Ramos (cell line): ENCODE results near the gene JAZF1.

Experiments used
- in situ Hi-C: fragments of 300-500 bp; cut with MboI; formaldehyde crosslinking; loops from one replicate; pipeline ENCODE4 v1.14.3; 2022; ENCODE audit warnings: low sequenced_read_pairs; ENCODE audit not compliant: unreplicated experiment

JAZF1 gene

GRCh38 chr7:28144266-28144665 is 36.3 kb downstream of the JAZF1 start:
- in situ Hi-C loops: no loop called here

DNA sequence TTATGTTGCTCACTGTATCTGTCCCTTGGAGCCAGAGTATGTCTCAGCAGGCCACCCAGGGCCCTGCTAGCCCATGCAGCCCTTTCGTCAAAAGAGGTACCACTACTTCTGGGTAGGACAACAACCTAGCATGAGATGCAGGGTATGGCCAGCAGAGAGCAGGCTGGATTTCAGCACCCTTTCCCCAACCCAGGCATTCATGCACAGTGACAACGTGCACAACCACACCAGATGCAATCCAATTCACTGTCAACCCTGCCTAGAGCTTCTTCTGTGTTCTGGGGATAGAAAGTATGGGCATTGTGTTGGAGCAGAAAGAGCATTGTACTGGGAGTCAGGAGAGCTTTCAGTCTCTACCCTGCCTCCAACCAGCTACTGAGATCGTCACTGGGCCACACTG is 37.9 kb downstream of the JAZF1 start:
- in situ Hi-C loops: no loop called here

GRCh38 chr7:28140979-28141378 is 39.6 kb downstream of the JAZF1 start:
- in situ Hi-C loops: no loop called here

GRCh38 chr7:28138837-28139236 is 41.8 kb downstream of the JAZF1 start:
- in situ Hi-C loops: no loop called here

DNA sequence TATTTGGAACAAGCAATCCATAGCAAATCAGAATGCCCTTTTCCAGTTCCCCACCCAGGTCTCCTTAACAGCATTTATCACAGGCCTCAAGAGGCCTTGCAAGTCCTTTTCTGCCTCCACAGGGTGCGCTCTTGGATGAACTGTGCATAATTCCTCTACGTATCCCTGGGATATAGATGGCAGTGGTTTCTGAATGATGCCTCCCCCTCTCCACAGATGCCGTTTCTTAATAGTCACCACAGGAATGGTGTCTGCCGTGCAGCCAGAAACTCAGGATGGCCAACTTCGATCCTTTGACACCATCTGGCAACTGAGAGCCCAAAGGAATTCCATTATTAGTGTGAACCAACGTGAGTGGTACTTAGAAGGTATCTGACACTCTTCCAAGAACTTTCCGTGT is 43.1 kb downstream of the JAZF1 start:
- in situ Hi-C loops: no loop called here

DNA sequence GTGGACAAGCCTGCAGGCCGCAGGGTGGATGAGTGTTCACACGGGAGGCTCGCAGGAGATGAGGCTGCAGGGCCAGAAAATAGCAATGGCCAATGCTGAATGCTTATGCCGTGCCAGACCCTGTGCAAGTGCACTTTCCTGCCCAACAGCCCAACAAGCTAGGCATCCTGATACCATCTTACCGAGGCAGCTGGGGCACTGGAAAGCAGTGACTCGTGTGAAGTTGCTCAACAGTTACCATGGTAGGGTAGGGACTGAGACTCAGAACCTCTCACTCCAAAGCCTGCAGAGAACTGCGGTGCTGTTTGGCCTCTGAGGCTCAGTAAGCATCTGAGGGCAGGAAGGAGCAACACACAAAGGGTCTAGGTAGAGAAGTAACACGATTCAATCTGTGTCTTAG is 43.7 kb downstream of the JAZF1 start:
- in situ Hi-C loops: no loop called here

- in situ Hi-C loops: no loop called here
These were observed 44.2 kb downstream of the JAZF1 start for GRCh38 chr7:28136420-28136819.

DNA sequence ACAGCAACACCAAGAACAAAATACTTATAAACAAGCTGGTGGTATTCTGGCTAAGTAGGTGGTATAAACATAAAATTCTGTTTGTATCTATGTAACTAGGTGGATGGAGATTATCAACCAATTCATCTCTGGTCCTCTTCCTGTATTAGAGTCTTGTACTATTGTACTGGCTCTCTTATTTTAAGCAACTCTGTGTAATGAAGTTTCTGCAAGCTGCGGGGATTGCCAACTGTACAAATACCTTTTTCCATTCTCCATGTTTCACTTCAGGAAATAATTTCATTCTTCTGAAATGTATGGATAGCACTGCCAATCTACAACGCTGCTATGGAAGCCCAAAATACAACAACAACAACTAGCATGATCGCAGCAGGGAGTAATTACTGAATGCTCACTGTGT is 44.8 kb downstream of the JAZF1 start:
- in situ Hi-C loops: no loop called here

DNA sequence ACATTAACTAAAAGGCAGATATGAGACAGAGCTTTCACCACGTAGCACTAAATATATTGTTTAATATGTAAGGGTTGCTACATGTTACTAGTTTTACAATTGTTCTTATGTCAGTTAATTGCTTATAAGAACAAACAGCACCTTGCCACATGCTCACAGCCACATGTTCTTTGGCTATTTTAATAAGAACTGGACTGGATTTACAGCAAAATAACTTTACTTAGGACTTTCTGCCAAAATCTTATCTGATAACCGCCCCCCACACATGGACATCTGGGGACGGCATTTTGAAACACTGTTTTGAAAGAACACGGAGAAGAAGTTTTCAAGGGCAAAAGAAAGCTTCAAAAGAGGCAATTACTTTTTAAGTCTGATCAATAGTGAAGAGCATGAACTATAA is 45.3 kb downstream of the JAZF1 start:
- in situ Hi-C loops: no loop called here

DNA sequence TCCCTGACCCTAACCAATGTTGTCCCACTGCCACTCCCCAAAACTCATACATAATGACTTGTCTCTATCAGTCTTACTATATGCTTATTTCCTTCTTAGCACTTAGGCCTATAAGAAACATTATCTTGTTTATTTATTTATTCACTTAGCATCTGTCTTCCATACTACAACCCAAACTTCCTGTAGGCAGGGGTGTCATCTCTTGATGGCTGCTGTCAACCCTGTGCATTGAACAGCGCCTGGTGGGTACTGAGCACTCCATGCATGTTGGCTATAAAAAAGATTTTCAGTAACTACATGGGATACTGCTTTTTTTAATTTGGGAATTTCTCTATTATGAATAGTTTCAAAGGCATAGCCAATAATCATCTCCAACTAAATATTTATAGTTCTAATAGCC is 46.7 kb downstream of the JAZF1 start:
- in situ Hi-C loops: no loop called here

- in situ Hi-C loops: no loop called here
These were observed 47.4 kb downstream of the JAZF1 start for GRCh38 chr7:28132959-28133870.

- in situ Hi-C loops: no loop called here
These were observed 50.3 kb downstream of the JAZF1 start for GRCh38 chr7:28130277-28130676.

- in situ Hi-C loops: no loop called here
These were observed 52.0 kb downstream of the JAZF1 start for GRCh38 chr7:28128608-28129007.

DNA sequence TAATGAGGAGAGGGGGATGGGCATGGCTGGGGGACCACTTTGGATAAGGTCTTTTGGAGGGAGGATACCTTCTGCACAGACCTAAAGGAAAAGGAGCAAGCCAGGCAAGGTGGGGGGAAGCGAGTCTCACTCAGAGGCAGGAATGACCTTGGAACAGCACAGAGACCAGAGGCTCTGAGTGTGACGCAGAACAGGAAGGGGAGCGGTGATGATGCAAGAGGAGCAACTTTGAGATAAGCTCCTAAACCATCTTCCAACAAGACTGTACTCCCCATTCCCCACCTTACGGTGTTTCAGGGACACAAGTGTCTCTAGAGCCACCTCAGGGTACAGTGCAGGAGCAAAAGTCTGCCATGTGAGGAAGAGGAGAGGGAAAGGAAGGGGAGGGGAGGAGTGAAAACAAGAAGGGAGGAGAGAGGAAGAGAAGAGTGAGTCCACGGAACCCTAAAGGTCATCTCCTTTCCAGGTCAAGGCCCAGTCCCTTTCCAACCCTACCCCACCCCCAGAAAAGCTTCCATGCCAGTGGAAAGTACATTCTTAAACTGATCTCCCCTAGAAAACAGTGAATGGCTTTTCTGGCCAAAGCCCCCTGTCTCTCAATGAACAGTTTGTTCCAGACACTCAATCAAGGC is 54.1 kb downstream of the JAZF1 start:
- in situ Hi-C loops: no loop called here

GRCh38 chr7:28125431-28126409 is 54.9 kb downstream of the JAZF1 start:
- in situ Hi-C loops: no loop called here

GRCh38 chr7:28124413-28124812 is 56.2 kb downstream of the JAZF1 start:
- in situ Hi-C loops: no loop called here

GRCh38 chr7:28123752-28124151 is 56.8 kb downstream of the JAZF1 start:
- in situ Hi-C loops: no loop called here

DNA sequence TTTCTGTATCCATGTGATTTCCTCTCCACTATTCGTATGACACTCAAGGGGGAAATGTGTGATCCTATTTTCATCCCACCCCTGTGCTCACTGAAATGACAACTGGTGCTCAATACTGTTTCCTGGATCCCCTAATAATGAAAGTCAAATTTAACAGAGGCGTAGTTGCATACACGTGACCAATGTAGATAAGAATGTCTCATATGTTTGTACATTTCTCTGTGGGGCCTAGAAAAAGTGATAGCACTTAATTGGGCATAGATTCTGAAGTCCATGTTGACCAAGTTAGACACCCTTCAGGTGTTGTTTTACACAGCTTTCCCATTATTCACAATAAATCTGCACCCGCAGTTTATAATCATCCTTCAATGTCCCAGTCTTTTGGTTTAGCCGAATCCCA is 59.1 kb downstream of the JAZF1 start:
- in situ Hi-C loops: no loop called here

DNA sequence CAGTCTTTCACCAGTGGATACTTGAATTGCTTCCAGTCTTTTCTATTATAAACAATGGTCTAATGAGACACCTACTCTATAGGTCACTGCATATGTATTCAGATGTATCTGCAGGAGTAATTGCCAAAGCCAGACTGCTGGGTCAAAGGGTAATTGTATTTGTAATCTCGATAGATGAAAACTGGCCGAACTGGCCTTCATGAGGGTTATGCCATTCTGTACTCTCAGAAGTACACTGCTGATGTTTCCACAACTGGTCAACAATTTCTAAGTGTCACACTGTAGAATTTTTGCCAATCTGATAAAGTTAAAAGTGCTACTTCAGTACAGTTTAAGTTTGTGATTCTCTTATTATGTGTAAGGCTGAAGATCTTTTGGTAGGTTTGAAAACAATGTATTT is 64.6 kb downstream of the JAZF1 start:
- in situ Hi-C loops: no loop called here

- in situ Hi-C loops: no loop called here
These were observed 65.3 kb downstream of the JAZF1 start for GRCh38 chr7:28115261-28115660.

- in situ Hi-C loops: no loop called here
These were observed 66.5 kb downstream of the JAZF1 start for GRCh38 chr7:28114056-28114455.
